ENCODE data around the gene FEM1B. TPM values are rescaled to one million over a fixed set of nuclear protein-coding genes. Genes with fewer than 3 reads are reported as not detected.

The FEM1B gene
- total RNA-seq, 1 donor from 2014 or later = 51.7 TPM

DNA sequence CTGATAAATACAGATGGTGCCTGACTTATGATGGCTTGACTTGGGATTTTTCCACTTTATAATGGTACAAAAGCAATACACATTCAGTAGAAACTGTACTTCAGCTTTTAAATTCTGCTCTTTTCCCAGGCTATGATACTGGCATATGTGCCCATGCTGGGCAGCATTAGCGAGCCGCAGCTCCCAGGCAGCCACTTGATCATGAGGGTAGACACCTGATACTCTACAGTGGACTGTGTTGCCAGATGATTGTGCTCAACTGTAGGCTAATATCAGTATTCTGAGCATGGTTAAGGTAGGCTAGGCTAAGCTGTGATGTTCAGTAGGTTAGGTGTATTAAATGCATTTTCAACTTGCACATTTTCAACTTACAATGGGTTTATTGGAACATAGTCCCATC is 17.7 kb upstream of the FEM1B start:
- no peak for DNase-seq (ENCODE audit: low spot score)

DNA sequence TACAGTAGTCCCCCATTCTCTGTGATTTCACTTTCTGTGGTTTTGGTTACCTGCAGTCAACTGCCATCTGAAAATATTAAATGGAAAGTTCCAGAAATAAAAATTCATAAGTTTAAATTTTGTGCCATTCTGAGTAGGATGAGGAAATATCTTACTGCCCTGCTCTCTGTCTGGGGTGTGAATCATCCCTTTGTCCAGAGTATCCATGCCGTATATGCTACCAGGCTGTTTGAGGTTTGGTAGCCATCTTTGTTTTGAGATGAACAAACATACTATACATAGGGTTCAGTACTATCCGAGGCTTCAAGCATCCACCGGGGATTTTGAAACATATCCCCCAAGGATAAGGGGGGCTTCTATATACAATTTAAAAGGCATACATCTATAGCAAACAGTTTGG is 16.3 kb upstream of the FEM1B start:
- DNase-seq (ENCODE audit: low spot score) = no peak

DNA sequence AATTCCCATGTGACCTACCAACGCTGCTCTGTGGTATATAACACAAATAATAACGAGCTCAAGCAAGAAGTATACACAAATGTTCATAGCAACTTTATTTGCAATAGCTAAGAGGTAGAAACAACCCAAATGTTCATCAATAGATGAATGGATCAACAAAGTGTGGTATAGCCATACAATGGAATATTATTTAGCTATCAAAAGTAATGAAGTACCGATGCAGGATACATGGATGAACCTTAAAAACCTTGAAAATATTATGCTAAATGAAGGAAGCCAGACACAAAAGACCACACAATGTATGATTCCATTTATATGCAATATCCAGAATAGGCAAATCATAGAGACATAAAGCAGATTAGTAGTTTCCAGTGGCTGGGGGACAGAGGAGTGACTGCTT is 15.6 kb upstream of the FEM1B start:
- no peak for DNase-seq (ENCODE audit: low spot score)

DNA sequence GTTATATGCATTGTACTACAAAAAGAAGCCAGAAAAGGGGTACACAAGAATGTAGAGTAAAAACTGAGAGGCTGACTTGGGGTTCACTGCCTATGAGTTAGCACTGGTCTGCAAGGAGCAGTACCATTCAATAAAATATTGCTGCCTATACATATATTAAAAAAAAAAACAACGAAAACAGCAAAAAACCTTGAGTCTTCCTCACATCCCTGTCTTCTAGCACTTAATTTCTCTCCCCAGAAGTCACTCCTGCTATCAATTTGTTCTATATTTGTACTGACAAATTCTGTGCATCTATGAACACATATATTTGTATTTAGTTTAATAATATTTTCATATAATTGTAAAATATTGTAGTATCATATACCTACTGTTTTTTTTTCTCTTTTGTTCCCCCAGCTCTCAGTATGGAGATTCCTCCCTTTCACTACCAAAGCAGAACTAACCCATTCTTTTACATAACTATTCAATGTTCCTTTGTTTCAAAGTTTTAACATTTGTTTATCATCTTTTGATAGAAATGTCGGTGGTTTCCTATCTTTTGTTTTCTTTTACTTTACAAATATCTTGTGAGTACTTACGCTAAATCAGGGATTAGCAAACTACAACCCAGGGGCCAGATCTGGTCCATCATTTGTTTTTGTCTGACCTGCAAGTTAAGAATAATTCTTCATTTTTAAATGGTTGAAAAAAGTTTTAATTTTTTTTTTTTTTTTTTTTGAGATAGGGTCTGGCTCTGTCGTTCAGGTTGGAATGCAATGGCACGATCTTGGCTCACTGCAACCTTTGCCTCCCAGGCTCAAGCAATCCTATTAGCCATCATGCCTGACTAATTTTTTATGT is 14.8 kb upstream of the FEM1B start:
- no peak for DNase-seq (ENCODE audit: low spot score)

DNA sequence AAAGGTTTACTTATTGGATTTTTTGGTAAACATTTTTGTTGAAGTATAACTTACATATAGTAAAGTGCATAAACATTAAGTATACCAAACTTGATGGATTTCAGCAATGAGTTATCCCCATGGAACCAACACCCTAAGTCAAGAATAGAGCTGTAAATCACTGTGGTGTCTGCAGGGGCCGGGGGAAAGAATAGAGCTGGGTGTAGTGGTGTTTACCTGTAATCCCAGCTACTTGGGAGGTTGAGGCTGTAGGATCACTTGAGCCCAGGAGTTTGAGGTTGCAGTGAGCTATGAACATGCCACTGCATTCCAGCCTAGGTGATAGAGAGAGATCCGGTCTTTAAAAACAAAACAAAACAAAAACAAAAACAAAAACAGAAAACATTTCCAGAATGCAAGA is 13.3 kb upstream of the FEM1B start:
- DNase-seq (ENCODE audit: low spot score) = no peak

DNA sequence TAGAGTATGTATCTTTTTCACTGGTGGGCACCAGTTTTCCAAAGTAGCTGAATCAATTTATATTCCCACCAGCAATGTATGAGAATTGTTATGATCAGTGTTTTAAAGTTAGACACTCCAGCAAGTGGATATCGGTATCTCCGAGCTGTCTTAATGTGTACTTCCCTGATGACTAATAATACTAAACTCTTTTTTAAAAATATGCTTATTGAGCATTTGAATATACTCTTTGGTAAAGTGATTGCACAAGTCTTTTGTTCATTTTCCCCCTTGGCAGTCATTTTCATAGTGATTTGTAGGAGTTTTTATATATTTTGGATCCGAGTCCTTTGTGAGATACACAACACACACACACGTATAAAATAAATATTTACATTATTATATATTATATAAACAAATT is 12.5 kb upstream of the FEM1B start:
- DNase-seq (ENCODE audit: low spot score) = no peak

DNA sequence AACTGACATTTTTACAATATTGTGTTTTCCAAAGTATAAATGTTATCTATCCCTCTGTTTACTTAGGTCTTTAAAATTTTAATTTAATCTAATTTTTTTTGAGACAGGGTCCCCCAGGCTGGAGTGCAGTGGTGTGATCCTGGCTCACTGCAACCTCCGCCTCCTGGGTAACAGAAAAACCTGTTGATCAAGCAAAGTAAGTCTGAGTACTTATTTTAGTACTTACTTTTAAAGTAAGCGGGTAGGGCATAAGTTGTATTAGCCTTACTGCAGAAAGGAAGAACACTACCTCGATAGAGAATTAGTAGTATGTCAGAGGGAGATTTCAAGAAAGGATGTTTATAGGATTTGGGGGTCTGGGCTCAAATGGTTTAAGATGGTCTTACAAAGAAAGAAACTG is 11.9 kb upstream of the FEM1B start:
- DNase-seq (ENCODE audit: low spot score) = no peak

DNA sequence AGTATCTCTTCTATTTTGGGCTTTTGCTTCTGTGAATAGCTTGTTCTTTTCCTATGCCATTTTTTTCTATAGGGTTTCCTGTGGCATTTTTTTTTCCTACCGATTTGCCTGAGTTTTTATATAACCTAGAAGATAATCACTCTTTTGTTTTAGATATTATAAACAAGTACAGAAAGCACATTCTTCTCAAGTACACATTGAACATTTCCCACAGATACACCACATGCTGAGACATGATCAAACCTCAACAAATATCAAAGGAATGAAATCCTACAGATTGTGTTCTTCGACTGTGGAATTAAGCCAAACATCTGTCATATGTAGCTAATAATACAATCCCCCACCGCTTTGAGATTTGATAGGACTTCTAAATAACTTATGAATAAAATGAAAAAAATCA is 9.1 kb upstream of the FEM1B start:
- DNase-seq (ENCODE audit: low spot score) = no peak

DNA sequence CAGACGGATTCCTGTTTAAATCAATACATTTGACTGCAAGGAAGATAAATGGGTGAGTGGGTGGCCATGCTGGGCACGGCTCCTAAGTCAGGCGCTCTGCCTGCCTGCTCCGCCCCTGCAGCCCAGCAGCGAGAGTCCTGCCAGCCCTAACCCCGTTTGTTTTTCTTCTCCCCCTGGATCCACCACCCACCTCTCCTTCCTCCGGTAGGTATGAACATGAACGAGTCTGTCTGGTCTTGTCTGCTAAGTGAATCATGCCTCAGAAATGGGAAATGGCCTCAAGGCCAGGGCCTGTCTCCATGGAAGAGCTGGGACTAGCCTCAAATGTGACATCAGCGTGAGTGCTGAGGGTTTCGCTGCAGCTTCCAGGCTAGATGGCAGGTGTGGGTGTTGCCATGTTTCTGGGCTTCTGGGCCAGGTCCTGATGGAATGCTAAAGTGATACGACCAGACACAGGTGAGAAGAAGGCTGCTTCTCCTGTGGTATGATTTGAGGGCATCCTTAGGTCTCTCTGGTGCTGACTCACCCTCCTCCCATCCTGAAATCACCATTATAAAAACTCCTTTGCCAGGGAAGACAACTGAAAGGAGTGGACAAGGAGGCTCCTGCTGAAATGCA is 5.6 kb upstream of the FEM1B start:
- peak; percentile 24 for DNase-seq (ENCODE audit: low spot score)

DNA sequence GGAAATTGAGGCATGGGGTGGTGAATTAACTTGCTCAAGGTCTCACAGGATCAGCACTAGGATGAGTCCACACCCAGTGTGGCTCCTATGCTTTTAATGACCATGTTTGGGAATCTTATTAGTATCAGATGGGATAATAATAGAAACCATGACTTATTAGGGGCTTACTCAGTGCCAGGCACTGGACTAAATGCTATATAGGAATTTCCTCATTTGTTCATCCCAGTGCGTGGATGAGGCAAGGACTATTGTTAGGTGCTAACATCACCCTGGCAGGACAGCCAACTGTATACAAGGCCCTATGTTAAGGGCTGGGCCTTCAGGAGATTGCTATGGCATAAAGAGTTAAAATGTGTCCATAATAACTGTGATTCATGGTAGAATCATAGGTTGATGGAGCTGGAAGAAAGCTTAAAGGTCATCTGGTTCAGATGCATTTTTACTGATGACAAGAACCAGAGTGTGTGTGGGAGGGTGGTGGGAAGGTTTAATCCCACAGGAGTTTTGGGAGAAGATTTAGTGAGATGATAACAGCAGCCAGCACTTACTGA is 4.7 kb upstream of the FEM1B start:
- DNase-seq (ENCODE audit: low spot score) = no peak

DNA sequence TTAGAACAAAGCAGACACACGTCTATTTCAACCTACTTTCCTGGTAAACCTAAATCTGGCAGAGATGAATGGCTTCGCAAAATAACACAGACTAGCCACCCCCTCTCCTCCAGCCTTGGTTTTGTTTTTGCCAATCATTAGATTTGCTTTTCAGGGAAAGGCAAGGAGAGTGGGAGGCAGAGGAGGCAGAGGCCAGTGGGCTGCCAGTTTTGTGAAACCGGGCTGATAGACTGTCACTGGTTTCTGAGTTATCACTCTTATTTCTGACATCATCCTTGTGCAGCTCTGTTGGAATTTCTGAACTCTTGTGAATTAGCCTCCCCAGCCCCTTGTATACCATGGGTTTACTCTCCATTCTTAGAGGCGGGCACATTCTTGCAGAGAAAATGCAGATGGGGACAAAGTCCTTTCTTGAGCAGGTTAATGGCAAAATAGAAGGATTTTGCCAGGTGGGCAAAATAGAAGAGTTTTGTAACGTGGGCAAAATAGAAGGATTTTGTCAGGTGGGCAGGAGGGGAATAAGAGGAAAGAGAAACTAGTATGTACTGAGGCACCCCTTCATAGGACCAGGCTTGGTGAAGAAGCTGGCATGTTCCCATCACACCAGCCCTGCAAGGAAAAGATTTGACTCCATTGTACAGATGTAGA is 3.2 kb upstream of the FEM1B start:
- no peak for DNase-seq (ENCODE audit: low spot score)

DNA sequence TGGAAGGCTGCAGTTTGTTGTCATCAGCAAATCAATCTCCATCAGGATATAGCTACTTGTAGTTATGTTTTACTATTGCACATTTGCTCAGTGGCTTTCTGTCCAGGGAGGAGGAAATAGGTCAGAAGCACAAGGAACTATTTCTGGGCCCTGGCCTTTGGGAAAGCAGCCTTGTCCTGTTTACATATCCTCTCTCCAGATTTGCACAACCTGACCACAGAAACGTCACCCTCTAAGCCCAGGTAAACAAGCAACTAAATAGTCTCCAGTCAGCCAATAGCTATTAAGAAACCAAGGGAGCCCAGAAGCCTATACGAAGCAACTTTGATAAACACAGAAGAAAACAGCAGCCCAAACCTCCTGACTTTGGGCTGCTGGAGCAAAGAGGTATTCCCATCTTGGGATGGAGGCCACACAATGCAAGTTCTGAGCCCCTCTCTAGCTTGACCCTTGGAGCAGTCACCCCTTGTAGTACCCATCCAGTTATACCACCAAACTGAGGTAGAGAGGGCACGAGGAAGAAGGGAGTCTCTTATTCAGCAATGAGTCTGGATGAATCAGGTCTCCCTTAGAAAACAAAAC is 2.3 kb upstream of the FEM1B start:
- peak; percentile 52 for DNase-seq (ENCODE audit: low spot score)

DNA sequence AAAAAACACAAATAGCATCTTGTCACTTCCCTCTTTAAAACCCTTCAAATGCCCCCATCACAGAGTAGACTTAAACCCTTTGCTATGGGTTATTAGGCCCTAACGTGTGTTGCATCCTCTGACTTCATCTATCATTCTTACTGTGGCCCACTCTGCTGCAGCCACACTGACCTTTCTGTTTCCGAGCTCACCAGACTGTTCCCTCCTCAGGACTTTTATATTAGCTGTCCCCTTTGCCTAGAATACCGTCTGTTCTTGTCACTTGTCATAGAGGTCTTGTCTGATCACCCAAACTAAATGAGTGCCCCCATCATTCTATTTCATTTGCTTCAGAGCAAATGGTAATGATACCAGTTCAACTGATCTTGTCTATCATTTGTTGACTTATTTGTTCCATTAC is 877 bp upstream of the FEM1B start:
- no peak for DNase-seq (ENCODE audit: low spot score)

DNA sequence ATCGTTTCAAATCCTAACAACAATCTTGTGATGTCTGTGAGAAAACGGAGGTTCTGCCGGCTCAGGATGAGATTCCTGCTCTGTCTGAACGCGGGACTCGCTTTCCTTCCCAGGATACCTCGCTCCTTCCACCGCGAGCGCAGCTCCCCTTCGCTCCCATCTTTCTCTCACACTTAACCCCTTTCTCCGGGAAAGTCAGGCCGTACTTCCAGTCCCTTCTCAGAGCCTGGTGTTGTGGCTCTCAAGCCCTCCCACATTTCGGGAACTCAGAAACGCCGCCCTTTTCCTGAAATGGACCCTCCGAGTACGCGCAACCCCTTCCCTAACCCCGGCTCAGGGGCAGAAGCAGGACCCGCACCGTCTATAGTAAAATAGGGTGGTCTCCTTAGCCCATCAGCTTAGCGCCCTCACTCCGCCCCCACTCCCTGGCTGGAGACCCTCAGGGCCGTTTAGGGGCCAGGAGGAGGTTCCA is 378 bp upstream of the FEM1B start:
- peak; percentile 32 for DNase-seq (ENCODE audit: low spot score)

DNA sequence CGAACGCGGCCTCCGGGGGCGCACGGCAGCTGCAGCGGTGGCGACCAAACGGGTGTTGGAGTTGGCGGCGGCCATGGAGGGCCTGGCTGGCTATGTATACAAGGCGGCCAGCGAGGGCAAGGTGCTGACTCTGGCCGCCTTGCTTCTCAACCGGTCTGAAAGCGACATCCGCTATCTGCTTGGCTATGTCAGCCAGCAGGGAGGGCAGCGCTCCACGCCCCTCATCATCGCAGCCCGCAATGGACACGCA is 725 bp downstream of the FEM1B start:
- DNase-seq (ENCODE audit: low spot score) = no peak

DNA sequence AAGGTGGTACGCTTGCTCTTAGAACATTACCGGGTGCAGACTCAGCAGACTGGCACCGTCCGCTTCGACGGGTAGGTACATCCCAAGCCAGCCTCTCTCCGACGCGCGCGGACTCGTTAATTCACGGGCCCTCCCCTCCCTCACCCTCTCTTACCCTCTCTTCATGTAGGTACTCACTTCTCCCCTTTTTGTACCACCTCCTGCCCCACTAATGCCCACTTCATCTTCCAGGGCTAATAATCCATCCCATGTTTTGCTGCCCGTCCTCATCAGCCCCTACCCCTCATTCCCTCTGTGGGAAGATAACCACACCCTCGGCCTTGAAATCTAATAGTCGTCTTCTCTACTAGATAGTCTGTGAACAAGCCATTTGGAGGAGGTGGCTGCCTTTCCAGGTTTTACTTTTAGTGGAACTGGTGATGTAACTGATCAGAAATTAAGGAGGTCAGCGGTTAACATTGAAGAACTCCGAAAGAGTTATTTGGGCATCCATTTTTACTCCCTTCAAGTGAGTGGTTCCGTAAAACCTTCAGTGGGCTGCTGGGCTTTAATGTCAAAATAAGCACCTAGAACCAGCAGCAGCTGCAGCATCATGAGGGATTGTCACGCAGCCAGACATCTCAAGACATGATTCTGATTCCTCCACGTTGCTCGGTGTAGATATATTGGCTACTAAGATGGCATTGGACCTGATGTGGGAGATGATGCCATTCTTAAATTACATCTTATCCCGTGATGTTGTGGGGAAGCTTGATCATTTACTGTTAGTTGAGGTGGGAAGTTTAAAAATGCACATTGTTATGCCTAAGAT is 1.3 kb downstream of the FEM1B start:
- no peak for DNase-seq (ENCODE audit: low spot score)

DNA sequence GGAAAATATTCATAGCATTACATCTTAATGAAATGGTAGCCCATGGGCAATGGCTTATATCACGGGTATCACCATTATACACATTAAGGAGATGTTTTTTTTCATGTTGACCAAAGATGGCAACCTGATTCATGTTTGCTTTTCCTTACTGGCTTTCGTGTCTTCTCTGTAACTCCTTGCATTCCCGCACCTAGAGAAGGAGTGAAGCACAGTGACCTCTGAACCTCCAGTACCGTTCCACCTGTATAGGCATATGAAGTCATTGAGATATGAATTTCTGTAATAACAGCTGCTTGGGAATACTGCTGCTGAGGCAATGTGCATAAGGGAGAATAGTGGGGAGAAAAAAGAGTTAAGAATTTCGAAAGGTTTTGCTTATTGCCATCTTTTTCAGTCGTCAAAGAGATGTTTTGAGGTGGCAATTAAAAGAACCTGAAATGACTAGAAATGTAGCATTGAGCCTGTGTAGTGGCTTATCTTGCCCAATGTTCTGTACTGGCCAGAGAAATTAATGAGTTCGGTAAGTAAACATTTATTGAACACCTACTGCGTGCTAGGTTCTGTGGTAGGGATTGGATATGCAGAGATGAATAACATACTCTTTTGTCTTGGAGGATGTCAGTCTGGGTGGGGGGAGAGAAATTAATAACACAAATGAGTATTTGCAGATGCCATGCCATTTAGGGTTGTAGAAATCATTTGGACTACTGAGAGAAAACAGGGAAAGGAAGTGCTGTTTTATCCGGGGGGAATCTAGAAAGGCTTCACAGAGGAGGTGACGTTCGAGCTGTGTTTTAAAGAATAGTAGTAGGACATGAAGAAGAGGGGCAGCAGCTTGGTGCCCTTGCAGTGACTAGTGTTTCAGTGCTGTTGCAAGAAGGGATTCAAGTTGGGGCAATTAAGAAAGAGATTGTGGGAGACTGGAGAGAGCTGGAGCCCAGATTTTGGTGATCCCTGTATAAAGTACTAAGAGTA is 2.5 kb downstream of the FEM1B start:
- DNase-seq (ENCODE audit: low spot score) = no peak

DNA sequence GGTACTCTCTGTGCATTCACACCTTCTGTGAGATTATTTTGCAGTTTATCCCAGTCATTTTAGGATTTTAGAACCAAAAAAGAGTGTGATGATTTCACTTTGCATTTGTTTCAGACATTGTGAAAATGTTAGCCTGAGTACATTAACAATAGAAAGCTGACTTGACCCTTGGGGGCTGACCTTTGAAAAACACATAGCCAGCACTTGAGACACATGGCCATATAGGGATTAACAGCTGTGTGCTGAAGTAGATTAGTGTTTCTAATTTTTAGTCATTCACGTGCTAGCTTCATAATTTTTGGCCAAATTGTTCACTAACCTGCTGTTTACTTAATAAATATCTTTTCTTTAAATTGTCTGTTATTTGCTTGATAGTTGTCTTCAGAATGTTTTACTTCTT is 3.5 kb downstream of the FEM1B start:
- DNase-seq (ENCODE audit: low spot score) = no peak

DNA sequence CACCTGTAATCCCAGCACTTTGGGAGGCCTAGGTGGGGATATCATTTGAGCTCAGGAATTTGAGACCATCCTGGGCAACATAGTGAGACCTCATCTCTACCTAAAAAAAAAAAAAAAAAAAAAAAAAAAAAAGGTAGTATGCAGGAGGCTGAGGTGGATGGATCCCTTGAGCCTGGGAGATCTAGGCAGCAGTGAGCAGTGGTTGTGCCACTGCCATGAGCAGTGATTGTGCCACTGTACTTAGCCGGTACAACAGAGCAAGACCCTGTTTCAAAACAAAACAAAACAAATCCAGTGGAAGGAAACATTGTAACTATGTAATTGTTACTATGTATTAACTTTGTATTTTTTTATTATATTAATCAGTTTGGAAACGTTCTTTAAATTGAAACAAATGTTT is 5.9 kb downstream of the FEM1B start:
- DNase-seq (ENCODE audit: low spot score) = no peak

DNA sequence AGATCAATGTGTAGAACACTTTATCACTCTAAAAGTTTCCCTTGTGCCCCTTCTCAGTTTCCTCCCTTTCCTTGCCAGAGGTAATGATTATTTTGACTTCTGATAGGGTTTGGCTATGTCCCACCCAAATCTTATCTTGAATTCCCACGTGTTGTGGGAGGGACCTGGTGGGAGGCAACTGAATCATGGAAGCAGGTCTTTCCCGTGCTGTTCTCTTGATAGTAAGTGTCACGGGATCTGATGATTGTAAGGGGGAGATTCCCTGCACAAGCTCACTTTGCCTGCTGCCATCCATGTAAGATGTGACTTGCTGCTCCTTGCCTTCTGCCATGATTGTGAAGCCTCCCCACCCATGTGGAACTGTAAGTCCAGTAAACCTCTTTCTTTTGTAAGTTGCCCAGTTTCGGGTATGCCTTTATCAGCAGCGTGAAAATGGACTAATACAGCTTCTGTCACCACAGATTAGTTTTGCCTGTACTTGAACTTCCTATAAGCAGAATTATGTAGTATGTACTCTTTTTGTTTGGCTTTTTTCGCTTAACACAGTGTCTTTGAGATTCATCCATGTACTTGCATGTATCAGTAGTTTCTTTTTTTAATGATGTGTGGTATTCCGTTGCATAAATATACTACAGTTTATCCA is 7.2 kb downstream of the FEM1B start:
- no peak for DNase-seq (ENCODE audit: low spot score)

Measured in mucosa of gallbladder (tissue), 1 donor.